Upper lobe of left lung (tissue), 6 donors: ENCODE data around the gene CXCL6. TPM values are rescaled to one million over a fixed set of nuclear protein-coding genes. Genes with fewer than 3 reads are reported as not detected.

ENCODE experiments used
- ATAC-seq, 2 donors: fragments of 200-7000 bp; cut with Tn5 transposase; one replicate each; pipeline ENCODE4 v1.9.1; 2022; ENCODE audit warnings: mild to moderate bottlenecking in 2 of 2, moderate library complexity in 2 of 2; ENCODE audit not compliant: low FRiP score in 2 of 2
- DNase-seq, 2 donors: peaks; one replicate each; pipeline ENCODE4 v3.0.0-alpha.2; 2019 to 2020
- H3K27ac ChIP-seq, 4 donors: fragments of 200-600 bp; sonication (generic); one replicate each; pipeline ENCODE4 v1.5.1; 2016 to 2019
- H3K27me3 ChIP-seq, 4 donors: fragments of 200-600 bp; sonication (generic); one replicate each; pipeline ENCODE4 v1.5.1; 2017 to 2019
- H3K36me3 ChIP-seq, 4 donors: fragments of 200-600 bp; sonication (generic); one replicate each; pipeline ENCODE4 v1.5.1; 2016 to 2019
- H3K4me1 ChIP-seq, 4 donors: fragments of 200-600 bp; sonication (generic); one replicate each; pipeline ENCODE4 v1.5.1; 2018 to 2019
- H3K4me3 ChIP-seq, 4 donors: fragments of 200-600 bp; sonication (generic); one replicate each; pipeline ENCODE4 v1.5.1; 2017 to 2019; ENCODE audit warnings: mild to moderate bottlenecking in 2 of 4, moderate library complexity in 1 of 4
- H3K9me3 ChIP-seq, 4 donors: fragments of 200-600 bp; sonication (generic); one replicate each; pipeline ENCODE4 v1.5.1; 2018 to 2019
- EP300 ChIP-seq, 4 donors: sonication (generic); formaldehyde crosslinking; IDR thresholded peaks; one replicate each; pipeline ENCODE4 v1.5.1; 2017; ENCODE audit warnings: antibody characterized with exemption in 4 of 4, control low read depth in 2 of 4
- POLR2A ChIP-seq, 4 donors: fragments of 450-650 bp; IDR thresholded peaks; one replicate each; pipeline ENCODE4 v1.5.1; 2016 to 2017; ENCODE audit warnings: antibody characterized with exemption in 4 of 4, mild to moderate bottlenecking in 2 of 4
- POLR2AphosphoS5 ChIP-seq, 2 donors: sonication (generic); formaldehyde crosslinking; IDR thresholded peaks; one replicate each; pipeline ENCODE4 v1.5.1; 2017; ENCODE audit warnings: antibody characterized with exemption in 2 of 2
- WGBS, 2 donors: methylation state at CpG; one replicate each; pipeline ENCODE4 v1.1.5; 2017 to 2018; 5-methylcytosine and 5-hydroxymethylcytosine counted together
- total RNA-seq, 6 donors: library from RNA; depleted of rRNA in 4 of 6; stranded (reverse); fragments of >200 nt in 4 of 6; gene quantifications; one replicate each; pipeline versions ENCODE4 v1.1.0 to v1.2.1, GENCODE V29; 2016 to 2021
- TF ChIP-seq, protein P1 (sequence below), 6 experiments: fragments of 450-650 bp in 4 of 6; fragments of 200-600 bp in 2 of 6; sonication (generic) in 2 of 6; IDR thresholded peaks; one replicate each; pipeline ENCODE4 v1.5.1; 2016 to 2019; ENCODE audit warnings: antibody characterized with exemption in 6 of 6
- donor health status: DM: no; HTN: no; CAD: no; lungs with moderate emphysema.
- donor health status: DM: no; HTN: yes; CAD: no; lungs with severe emphysema.

The CXCL6 gene
- total RNA-seq, 6 donors from 2014 or later, result 0.29 to 19.7 (median 0.71) TPM; not detected in 1

DNA sequence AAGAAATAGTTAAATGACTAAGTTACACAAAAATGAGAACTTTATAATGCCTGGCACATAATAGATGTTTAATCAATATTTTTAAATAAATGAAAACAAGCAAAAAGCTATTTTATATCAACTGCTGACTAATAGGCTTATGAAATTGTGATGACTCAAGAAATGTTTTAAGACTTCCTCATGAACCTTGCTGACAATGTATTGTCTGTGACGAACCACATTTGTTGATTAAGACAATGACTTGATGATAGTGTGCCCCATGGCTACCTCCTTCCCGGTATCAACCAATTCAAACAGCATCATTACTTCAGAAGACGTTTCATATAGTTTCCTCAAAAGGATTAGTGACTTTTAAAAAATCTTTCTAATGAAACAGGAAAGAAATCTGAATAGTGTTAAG is 7.9 kb downstream of the CXCL6 start:
- WGBS, 2 donors, result 38 to 48% methylated on average over 3 of the region's 3 CpGs
- Histone ChIP-seq H3K9me3 (no peaks in the 10 kb centered on the region), H3K36me3 (no peaks in the 10 kb centered on the region), H3K27me3 (no peaks in the 10 kb centered on the region), H3K4me1 (no peaks in the 10 kb centered on the region), H3K27ac (peak overlapping the region in 1 of 4 donors; percentile 35), H3K4me3 (no peak overlapping the region)
- TF ChIP-seq POLR2AphosphoS5 (IDR thresholded peaks at IDR 0.05), result no peak
- TF ChIP-seq EP300 (IDR thresholded peaks at IDR 0.05), result peak in 1 of 4 donors; percentile 8
- no peak for ATAC-seq
- DNase-seq, result no peak

DNA sequence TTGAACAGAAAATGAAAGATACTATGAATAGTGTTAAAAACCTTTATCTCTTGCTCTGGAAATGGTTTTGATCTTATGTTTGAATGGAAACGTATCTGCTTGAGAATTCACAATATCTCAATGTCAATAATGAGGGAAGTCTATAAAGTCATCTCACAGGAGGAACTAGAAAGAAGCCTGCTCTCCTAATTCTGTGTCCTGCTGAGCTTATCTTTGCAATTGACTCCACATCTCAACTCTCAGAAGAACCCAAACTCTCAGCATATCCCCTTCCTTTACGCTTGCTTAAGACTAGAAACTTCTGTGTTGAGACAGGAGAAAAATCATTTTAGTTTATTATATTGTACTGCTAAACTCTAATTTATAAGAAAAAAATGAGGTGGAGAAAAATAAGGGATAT is 8.3 kb downstream of the CXCL6 start:
- no peaks in the 10 kb centered on the region for H3K36me3 ChIP-seq
- TF ChIP-seq EP300 (IDR thresholded peaks at IDR 0.05) (no peak), POLR2AphosphoS5 (IDR thresholded peaks at IDR 0.05) (no peak)
- TF ChIP-seq, protein P1, sequence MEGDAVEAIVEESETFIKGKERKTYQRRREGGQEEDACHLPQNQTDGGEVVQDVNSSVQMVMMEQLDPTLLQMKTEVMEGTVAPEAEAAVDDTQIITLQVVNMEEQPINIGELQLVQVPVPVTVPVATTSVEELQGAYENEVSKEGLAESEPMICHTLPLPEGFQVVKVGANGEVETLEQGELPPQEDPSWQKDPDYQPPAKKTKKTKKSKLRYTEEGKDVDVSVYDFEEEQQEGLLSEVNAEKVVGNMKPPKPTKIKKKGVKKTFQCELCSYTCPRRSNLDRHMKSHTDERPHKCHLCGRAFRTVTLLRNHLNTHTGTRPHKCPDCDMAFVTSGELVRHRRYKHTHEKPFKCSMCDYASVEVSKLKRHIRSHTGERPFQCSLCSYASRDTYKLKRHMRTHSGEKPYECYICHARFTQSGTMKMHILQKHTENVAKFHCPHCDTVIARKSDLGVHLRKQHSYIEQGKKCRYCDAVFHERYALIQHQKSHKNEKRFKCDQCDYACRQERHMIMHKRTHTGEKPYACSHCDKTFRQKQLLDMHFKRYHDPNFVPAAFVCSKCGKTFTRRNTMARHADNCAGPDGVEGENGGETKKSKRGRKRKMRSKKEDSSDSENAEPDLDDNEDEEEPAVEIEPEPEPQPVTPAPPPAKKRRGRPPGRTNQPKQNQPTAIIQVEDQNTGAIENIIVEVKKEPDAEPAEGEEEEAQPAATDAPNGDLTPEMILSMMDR (IDR thresholded peaks at IDR 0.05), result no peak
- H3K27me3 ChIP-seq, result no peaks in the 10 kb centered on the region
- no peak overlapping the region for H3K4me3 ChIP-seq
- ATAC-seq (no peak), DNase-seq (no peak)
- H3K4me1 ChIP-seq, result no peaks in the 10 kb centered on the region
- WGBS, 2 donors, result 71 to 72% methylated on average over 2 of the region's 2 CpGs
- no peaks in the 10 kb centered on the region for H3K9me3 ChIP-seq
- no peak overlapping the region for H3K27ac ChIP-seq

DNA sequence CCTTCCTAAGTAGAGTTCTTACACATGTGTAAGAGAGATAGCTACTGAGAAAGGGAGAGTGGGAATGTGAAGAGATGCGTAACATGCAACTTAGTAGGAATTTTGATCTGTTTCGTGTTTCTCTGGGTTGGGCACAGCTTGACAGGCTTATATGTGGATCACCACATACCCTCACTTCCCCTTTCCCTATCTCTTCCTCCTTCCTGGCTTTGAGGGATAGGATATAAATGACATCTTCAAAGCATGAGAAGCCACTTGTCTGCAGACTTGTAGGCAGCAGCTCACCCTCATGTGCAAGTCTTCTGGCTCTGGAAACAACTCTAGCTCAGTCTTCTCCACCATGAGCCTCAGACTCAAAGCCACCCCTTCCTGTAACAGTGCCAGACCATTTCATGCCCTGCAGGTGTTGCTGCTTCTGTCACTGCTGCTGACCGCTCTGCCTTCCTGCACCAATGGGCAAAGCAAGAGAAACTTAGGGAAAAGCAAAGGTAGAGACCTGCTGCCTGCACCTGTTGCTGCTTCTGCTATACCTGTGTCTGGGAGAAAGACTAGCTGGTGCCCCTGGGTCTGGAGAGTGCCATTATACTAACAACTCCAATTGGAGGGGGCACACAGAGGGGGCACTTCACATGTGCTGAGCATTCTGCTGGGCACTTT is 11.2 kb downstream of the CXCL6 start:
- 86 to 93% methylated on average over 3 of the region's 3 CpGs for WGBS, 2 donors
- ATAC-seq, result peak in 1 of 2 donors; percentile 53
- H3K27me3 ChIP-seq, result no peaks in the 10 kb centered on the region
- no peaks in the 10 kb centered on the region for H3K36me3 ChIP-seq
- H3K4me3 ChIP-seq, result no peak overlapping the region
- H3K9me3 ChIP-seq, result no peaks in the 10 kb centered on the region
- TF ChIP-seq POLR2AphosphoS5 (IDR thresholded peaks at IDR 0.05) (no peak), POLR2A (IDR thresholded peaks at IDR 0.05) (no peak), EP300 (IDR thresholded peaks at IDR 0.05) (no peak)
- TF ChIP-seq, protein P1 (IDR thresholded peaks at IDR 0.05), result no peak
- DNase-seq, result no peak
- no peaks in the 10 kb centered on the region for H3K4me1 ChIP-seq
- no peak overlapping the region for H3K27ac ChIP-seq

DNA sequence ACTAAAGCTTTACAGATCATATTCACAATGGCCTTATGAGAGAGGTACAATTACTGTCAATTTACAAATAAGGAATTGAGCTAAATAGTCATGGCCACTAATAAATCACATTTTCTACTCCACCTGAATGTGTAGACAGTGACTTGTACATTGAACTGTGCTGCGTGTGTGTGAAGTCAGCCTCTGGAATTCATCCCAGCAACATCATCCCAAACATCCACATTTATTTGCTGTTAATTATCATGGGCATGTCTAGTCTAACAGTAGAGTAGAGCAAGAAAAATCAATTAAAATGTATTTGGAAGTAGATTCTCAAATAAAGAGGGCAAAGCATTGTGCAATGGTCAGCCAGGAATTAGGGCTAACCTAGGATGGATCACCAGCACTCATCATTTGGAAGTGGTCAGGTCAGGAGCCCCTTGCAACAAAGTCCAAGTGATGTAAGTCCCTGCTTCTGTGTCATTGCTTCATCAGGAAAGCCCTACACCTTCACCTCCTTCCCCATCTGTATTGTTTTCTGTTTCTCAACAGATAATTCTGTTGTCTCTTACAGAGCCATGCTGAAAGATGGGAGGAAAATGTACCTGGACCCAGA is 11.8 kb downstream of the CXCL6 start:
- no peak for TF ChIP-seq POLR2A (IDR thresholded peaks at IDR 0.05)
- no peak for TF ChIP-seq EP300 (IDR thresholded peaks at IDR 0.05)
- no peak for TF ChIP-seq POLR2AphosphoS5 (IDR thresholded peaks at IDR 0.05)
- TF ChIP-seq, protein P1 (IDR thresholded peaks at IDR 0.05), result no peak
- H3K4me3 ChIP-seq, result no peak overlapping the region
- H3K36me3 ChIP-seq, result no peaks in the 10 kb centered on the region
- H3K27ac ChIP-seq, result no peak overlapping the region
- 86 to 93% methylated on average over 1 of the region's 1 CpG for WGBS, 2 donors
- no peaks in the 10 kb centered on the region for H3K27me3 ChIP-seq
- DNase-seq (no peak), ATAC-seq (no peak)
- peaks cover 0 to 3% (median 3%) of the 10 kb centered on the region in 4 donors for H3K4me1 ChIP-seq
- no peaks in the 10 kb centered on the region for H3K9me3 ChIP-seq

- peaks cover 0 to 8% (median 4%) of the 10 kb centered on the region in 4 donors for H3K4me1 ChIP-seq
- H3K36me3 ChIP-seq, result no peaks in the 10 kb centered on the region
- ATAC-seq (no peak), DNase-seq (no peak)
- H3K27me3 ChIP-seq, result no peaks in the 10 kb centered on the region
- H3K27ac ChIP-seq, result no peak overlapping the region
- 77 to 84% methylated on average over 4 of the region's 4 CpGs for WGBS, 2 donors
- TF ChIP-seq EP300 (IDR thresholded peaks at IDR 0.05) (no peak), POLR2A (IDR thresholded peaks at IDR 0.05) (no peak), POLR2AphosphoS5 (IDR thresholded peaks at IDR 0.05) (no peak)
- TF ChIP-seq, protein P1 (IDR thresholded peaks at IDR 0.05), result no peak
- H3K9me3 ChIP-seq, result no peaks in the 10 kb centered on the region
- H3K4me3 ChIP-seq, result no peak overlapping the region
These were observed 13.9 kb downstream of the CXCL6 start for GRCh38 chr4:73850261-73850970.
